ENCODE results near the gene LDLRAD4.
A peak's percentile ranks its signal among the peaks of the same experiment; 100 is the strongest.

The LDLRAD4 gene

DNA sequence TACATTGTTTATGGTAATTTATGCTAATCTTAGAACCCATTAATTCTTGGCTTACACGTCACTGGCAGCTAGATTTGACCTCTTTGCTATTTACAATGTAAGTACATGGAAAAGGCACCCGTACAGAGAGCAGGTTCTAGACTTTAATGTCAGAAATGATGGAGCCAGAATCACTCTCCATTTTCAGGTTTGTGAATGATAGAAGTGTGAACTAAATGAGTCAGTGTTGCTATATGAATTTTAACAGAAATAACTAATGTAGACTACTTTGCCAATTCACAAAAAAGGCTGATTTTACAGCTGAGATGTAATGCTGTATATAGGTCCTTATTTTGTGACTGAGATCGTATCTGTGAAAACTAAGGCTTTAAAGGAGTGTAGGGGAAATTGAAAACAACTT lies 214.6 kb downstream of the LDLRAD4 start:
- DNase-seq: no peak

DNA sequence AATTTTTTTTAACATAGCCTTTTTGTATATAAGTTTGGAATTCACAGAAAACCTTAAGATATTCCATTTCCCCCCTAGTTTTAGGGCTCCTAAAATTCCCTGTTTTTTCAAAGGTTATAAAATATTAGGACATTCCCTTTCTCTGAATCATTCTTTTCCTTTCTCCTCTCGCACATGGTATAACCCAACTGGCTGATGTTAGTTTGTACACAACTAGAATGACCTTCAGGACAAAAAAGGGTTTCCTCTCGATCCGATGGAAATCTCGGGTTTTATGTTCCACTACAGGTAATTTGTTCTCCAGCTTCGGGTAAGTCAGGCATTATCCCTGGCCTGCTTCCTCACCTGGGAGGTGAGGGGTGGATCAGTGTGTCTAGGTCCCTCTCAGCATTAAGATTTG lies 215.1 kb downstream of the LDLRAD4 start:
- no peak for DNase-seq

DNA sequence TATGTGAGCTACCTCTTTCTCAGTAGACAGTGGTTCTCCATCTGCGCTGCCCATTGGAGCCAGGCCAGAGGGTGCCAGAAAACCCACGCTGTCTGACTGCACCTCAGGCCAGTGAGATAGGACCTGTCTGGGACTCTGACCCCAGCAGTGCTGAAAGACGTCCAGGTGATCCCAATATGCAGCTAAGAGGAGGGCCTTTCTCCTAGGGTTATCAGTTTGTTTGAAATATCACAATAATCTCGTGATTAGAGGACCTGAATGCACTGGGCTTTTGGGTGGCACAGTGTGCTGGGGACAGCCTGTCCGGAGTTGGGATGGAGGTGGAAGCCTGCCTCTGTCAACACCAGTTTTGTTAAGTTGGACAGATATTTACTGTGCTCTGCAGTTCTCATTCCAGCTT lies 216.3 kb downstream of the LDLRAD4 start:
- DNase-seq: no peak

DNA sequence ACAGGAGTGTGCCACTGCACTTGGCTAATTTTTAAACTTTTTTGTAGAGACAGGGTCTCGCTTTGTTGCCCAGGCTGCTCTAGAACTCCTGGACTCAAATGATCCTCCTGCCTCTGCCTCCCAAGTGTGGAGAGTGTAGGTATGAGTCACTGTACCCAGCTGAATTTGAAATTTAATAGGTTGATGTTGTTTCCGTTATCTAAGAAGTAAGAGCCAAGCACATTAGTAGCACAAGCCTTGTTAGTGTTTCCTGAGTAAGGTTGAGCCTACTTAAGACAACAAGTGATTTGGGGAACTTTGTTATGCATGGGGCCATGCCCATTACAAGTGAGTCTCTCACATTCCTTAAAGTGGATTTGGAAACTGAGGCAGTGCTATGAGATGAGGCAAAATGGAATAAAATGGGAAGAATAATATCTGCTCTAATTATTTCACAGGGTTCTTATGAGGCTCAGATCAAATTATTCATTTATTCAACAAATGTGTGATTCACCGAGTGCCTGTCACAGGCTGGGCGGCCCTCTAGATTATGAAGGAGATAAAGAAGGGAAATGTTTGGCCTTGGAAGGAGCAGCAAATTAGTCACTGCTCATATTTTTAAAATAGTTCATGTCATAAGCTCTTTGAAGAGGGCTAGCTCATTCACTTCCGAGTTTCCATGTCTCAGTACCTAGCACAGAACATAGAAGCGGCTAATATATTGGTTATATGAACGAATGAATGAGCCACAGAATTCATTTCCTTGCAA lies 217.2 kb downstream of the LDLRAD4 start:
- DNase-seq: no peak

DNA sequence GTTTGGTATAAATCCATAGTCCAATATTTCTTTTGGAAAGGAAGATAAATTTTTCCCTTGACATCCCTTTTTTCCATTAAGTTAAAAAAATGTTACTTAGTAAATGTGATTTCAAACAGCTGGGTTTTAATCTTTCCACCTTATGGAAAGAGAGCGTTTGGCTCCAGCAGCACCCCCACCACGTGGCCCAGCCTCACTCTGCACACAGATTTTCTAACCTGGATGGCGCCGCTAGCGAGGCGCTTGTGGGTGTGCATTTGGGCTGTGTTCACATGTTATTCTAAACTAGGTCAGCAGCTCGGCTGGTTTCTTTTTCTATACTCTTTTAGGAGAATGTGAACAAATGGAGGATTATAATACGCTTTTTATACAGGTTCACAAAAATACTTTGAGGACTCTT lies 218.0 kb downstream of the LDLRAD4 start:
- DNase-seq: no peak

DNA sequence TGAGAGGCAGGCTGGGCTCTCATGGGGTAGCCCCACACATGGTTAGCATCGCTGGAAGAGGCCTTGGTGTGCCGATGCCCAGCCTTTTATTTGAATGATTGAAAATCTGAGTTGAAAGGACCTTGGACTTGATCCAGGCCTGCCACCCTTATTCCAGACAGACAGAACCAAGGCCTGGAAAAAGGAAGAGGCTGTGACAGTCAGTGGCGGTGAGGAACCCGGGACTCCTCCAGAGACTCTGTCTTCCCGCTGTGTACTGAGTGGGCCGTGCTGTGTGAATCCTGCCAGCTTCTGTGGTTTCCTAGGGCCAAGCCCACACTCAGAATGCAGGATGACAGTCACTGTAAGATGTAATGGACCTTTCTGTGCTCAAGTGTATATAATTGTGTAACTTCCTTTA lies 218.5 kb downstream of the LDLRAD4 start:
- DNase-seq: no peak

DNA sequence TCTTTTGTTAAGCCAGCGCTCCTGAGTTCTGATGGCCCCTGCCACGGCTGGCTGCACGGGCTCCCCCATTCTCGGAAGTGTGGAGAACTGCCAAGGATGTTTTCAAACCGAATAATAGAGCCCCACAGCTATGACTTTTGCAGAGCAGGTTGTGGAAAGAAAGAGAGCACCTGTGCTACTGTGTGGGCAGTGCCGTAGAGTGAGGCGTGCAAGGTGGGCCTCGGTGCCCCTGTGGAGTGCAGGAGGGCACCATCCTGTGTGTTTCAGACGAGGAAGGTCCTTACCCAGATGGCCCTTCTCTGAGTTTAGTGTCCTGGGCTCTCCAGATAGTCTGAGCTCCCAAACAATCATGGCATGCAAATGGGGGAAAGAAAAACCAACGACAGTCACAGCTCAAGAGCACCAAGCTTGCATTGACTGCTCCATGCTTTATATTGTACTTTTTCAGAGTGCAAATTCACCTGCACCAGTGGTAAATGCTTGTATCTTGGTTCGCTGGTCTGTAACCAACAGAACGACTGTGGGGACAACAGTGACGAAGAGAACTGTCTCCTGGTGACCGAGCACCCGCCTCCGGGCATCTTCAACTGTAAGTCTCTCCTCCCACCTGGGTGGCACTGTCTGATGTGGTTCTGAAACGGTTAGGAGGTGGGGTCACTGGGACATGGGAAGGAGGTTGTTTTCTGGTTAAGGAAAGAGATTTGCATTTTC lies 219.4 kb downstream of the LDLRAD4 start:
- DNase-seq: no peak

DNA sequence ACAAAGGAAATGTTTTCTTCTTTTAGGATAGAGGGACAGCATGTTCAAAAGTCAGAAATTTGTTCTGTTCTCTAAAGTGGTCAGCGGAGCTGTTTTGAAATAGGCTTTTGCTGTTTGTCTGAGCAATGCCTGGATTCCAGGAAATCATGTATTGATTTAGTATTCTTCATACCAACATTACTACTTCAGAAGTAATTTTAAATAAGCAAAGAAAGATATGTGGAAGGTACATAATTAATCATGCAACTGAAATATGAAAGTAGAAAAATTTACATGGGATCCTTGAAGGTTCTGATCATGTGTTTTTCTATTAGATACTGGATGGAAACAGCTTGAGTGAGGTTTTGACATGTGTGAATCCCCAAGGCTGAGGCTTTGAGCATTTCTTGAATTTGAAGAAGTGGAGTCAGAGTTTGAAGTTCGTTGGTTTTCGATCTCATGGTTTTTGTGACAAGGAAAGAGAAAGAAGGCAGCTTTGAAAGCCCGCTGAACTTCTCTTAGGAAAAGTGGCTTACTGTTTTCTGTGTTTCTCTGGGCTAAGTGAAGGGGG lies 220.0 kb downstream of the LDLRAD4 start:
- no peak for DNase-seq

DNA sequence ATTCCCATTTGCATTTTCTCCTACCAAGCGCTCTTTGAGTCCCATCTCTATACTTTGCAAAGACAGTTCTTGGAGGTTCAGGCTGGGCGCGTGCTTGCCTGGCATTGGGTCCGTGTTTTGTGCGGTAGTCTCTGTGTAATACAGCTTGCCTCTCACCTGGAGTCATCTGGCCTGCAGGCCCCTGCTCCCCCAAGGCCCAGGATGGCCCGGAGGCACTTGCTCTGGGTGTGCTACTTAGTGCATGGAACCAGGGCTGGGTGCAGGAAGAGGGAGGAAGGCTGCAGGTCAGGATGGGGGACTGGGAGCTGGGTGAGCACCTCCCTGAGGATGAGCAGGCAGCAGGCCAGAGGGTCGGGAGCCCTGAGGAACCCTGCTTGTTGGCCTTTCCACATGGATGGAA lies 220.9 kb downstream of the LDLRAD4 start:
- DNase-seq: no peak

DNA sequence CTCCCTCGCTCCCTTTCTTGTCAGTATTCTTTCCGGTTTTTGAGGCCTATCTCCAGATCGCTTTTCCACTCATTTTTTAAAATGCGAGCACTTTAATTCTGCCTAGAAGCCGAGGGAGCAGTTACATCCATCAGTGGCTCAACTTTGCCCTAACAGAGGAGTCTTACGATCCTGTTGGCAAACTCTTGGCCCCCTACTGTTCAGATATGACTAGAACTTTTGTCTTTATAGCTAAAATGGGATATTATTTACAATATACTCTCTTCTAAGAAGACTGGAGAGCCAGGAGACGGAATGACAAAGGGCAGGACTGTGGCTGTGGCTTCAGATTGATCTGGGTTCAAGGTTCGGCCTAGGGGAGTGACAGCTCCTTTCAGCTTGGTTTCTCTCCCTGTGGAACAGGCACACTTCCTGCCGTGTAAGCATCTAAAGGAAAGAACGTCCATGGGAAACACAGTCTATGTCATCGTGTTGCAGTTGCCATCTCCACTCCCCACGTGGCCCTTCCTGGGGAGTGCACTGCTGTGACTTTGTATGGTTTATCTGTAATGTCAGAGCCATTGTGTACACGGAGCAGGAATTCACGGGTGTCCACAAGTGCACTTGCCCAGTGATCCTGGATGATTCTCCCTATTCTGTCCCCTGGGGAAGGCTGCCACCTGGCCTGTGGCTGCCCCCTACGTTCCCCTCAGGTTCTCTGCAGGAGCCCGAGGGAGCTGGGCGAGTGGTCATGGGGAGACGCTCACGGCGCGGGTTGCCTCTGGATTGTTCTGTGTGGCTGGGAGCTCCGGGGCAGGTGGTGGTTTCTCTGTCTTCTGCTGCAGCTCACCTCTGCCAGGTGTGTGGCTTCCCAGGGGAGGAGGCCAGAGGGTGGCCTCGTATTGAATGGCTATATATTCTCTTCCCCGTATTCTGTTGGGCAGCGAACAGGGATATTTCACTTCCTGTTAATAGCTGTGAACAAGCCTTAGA lies 222.0 kb downstream of the LDLRAD4 start:
- DNase-seq: no peak

DNA sequence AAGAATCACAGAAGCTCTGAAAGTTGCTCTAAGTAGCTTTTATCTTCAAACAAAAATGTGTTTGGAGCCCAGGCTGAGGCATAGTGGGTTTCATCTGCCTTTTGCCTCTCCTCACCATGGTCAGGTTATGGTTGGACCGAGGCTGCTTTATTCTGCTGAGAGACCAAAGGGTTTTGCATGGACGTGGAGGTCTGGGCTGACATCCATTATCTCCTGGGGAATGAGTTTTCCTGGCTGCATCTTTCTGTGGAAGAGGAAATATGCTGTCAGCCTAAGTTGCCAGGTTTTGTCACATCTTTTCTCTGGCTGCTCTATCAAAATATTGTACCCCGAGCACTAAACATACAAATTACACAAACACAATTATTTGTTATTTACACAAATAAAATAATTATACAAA lies 223.2 kb downstream of the LDLRAD4 start:
- DNase-seq: no peak

DNA sequence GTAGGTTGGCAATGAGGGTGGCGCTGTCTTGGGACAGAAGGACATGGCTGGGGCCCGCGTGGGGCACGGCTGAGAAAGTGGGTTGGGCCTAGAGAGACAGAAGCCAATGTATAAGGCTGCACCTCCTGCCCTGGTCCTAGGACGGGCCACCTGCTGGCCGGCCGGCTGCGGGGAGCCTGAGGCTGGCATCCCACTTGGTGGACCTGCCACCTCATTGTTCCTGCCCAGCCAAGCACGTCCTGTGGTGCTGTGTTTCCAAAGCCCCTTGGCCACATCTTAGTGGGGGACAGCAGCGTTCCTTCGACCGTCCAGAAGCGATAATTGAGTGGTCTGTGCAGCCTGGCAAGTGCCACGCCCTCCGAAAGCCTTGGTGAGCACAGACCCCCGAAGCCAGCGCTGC lies 223.9 kb downstream of the LDLRAD4 start:
- no peak for DNase-seq

DNA sequence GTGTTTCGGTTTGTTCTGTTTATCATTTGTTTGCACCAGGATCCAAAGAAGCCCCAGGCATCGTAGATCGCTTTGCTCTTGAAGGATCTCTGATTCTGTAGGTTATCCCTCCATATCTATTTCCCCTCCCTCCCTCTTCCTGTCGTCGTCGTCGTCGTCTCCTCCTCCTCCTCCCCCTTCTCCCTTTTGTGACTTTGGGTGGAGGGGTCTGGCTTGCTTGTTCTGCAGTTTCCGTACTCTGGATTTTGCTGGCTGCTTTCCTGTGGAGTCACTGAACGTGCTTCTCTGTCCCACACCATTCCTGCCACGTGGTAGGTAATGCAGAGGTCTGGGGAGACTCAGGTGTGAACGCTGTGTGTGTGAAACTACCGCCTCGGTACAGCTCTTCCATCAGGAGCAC lies 225.0 kb downstream of the LDLRAD4 start:
- DNase-seq: no peak

DNA sequence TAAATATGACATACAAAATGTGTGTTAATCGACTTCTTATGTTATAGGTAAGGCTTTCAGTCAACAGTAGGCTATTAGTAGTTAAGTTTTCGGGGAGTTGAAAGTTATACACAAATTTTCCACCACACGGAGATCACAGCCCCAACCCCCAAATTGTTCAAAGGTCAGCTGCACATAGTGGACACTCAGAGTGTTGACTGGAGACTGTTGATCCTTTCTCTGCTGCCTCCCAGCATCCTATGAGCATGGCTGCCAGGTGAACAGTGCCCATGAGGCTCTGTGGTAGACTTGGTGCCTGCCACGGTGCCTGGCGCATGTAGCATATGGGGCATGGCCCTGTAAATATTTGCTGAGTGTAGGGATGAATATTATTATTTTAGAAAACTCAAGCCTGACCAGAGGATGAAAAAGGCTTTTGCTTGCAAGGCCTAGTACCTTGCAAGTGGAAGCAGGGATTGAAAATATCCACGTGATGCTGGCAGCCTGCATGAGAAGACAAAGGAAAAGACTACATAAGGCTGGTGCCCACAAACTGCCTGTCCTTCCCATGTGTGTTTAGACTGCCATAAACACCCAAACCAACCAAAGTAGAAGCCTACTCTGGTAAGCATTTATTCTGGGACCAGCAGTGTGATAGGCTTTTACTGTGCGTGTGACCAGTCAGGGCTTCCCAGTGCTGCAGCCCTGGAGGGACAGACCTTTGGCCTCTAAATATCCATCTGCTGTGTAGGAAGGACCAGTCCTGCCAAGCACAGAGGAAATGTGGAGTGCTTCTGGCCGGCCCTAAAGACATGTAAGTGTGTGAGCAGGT lies 226.1 kb downstream of the LDLRAD4 start:
- DNase-seq: no peak

DNA sequence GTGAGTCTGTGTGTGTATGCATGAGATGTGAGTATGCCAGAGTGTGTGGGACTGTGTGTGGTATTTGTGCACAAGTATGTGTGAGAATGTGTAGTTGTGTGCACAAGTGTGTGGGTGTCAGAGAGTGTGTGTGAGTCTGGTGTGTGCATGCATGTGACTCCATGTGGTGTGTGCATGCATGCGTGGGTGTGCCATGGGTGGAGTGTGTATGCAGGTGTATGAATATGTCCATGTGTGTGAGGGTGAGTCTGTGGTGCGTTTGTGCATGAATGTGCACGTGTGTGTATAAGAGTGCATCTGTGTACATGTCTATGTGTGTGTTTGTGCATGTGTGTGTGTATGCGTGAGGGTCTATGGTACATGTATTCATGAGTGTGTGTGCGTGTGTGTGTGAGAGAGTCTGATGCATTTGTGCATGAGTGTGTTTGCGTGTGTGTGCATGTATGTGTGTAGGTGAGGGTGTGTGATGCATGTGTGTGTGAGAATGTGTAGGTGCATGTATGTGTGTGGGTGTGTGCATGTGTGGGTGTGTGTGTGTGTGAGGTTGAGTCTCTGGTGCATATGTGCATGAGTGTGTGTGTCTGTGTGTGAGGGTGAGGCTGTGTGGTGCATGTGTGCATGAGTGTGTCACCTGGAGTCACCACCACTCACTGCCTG lies 226.8 kb downstream of the LDLRAD4 start:
- DNase-seq: no peak

DNA sequence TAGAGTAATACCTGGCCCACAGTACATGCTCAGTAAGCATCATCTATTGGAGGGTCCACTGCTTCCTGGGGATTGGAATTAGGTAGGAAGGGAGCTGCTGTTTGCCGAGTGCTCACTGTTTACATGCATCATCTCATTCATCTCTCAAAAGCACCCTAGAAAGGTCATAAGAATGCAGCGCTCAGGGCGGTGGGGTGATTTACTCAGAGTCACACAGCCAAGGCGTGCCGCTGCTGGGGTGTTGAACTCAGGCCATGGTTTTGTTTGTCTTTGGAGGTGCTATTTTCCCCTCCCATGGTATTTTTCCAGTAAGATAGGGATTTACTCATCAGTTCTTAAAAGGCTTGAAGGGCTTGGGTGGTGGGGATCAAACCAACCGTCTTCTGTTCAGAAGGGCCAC lies 227.5 kb downstream of the LDLRAD4 start:
- DNase-seq: no peak

DNA sequence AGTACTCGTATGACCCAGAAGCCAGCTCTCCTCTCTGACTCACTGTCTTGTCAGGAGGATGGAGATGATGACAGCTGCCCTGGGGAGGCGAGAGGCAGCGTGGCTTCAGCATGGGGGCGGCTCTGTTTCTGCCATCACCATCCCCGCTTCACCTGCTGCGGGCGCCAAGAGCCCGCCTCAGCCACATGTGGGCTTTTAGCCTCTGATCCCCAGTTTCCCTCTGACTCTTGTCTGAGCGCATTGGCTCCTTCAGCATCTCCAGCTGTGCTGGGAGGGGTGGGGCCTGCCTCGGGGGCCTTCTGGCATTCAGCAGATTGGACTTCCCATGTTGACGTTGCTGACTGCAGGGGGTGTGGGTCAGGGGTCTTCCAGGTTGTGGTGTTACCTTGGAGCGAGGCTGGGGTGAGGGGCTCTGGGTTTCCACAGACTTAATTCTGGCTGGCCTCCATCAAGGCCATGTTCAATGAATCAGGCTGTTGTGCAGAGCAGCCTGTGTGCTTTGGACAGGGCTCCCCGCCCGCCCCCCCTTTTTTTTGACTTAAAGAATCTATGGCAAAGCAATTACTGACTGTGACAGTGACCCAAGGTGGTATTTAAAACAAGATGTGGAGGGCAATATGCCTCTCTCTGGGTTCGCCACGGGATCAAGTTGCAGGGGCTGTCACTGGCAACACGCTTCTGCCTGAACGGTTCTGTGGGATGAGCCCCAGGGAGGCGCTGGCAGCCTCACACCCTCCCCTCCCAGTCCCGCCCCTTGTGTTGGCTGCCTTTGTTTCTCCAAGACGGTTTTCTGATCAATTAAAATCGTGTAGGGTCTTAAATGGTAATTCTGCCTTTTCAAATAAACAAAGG lies 228.3 kb downstream of the LDLRAD4 start:
- DNase-seq: no peak

DNA sequence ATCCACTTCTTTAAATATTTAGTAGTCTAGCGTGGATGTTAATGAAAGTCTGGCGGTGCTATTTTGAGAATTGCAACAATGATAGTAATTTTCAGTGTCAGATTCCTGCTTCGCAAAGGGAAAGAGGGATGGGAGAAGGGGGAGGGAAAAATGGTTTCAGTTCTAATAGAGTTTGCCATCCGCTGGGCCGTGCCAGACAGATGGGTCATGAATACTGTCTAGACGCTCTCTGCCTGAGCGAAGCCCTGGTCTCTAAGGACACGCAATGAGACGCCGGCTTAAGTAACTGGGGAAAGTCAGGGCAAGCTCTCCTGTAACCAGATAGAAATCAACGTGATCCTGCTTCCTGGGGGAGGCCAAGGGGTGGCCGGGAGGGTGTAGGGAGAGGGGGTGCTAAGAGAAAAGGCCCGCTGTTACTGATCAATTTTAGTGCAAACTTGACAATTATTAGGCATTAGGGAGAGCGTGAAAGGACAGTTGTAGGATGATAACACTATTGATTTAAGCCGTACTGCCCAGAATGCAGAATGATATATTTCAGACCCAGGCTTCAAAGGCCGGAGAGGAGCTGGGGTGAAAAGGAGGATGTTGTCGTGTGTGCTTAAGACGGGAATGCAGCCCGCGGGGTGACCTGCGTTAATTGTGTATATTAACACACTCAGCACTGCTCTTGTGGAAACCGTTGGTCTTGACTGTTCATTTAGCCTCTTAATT lies 229.2 kb downstream of the LDLRAD4 start:
- DNase-seq: peak; percentile 46

DNA sequence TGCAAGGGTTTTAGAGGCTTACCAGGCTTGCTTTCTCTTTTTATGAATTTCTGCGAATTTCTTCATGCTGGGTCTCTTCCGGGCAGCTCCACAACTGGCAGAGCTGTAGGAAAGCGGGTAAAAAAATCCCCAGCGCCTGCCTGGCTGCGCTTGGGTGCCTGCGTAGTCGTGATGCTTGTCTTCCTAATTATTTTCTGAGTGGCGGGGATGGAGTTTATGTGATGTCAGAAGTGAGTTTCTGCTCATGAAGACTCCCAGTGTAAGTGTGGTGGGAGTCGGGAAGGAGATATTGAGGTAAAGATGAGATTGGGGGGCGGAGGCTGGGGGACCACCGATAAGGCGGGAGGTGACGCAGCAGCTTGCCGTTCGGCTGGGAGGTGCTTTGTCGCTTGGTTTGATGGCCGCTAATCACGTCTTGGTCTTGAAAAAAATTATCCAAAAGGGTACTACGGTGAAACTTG lies 229.8 kb downstream of the LDLRAD4 start:
- no peak for DNase-seq

Data from right kidney (tissue), 1 donor.